Skin of body (tissue), 2 donors: ENCODE measurements around the gene LRRD1. TPM values are rescaled to one million over a fixed set of nuclear protein-coding genes. Genes with fewer than 3 reads are reported as not detected.
"Not testable (repeated sequence)": the region's sequence is repeated elsewhere in the genome, so short reads cannot be mapped to it uniquely, and the experiment has no call there.

Experiments used
- DNase-seq: peaks from one replicate; lab custom pipeline; 2025; lab: John Stamatoyannopoulos, UW
- total RNA-seq: library from RNA; depleted of rRNA; stranded (reverse); fragments of >200 nt; gene quantifications from one replicate; pipeline ENCODE4 v1.2.3, GENCODE V29; 2014

The LRRD1 gene
- 0.30 TPM for total RNA-seq

GRCh38 chr7:92178928-92179924 lies at the start of gene LRRD1:
TSS of gene LRRD1 (minus strand) at chr7:92179142. CDS start at chr7:92165202, 13,940 bp downstream.
- DNase-seq: peak; percentile 51

DNA sequence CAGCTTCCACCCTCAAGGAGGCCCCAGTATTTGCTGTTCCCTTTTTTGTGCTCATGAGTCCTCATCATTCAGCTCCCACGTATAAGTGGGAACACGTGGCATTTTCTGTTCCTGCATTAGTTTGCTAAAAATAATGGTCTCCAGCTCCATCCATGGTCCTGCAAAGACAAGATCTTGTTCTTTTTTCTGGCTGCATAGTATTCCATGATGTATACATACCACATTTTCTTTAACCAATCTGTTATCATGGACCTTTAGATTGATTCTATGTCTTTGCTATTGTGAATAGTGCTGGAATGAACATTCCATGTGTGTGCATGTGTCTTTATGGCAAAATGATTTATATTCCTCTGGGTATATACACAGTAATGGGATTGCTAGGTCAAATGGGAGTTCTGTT lies 49.8 kb upstream of the LRRD1 start:
- DNase-seq: no peak

- no peak for DNase-seq
Observed at GRCh38 chr7:92228100-92228499, 49.2 kb upstream of the LRRD1 start.

GRCh38 chr7:92226981-92227380 lies 48.0 kb upstream of the LRRD1 start:
- no peak for DNase-seq

GRCh38 chr7:92221766-92222165 lies 42.8 kb upstream of the LRRD1 start:
- no peak for DNase-seq

DNA sequence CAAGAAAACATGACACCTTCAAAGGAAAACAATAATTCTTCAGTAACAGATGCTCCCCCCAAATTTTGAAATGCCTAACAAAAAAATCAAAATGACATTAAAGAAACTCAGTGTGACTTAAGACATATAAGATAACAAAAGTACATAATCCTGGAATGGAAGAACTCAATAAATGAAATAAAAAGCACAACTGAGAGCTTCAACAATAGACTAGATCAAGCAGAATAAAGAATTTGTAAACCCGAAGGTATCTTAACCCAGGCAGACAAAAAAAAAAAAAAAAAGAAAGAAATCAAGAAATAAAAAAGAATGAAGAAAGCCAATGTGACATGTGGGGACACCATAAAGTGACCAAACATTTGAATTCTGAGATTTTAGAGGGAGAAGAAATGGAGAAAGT lies 27.7 kb upstream of the LRRD1 start:
- DNase-seq: no peak

GRCh38 chr7:92205987-92206386 lies 27.0 kb upstream of the LRRD1 start:
- no peak for DNase-seq

DNA sequence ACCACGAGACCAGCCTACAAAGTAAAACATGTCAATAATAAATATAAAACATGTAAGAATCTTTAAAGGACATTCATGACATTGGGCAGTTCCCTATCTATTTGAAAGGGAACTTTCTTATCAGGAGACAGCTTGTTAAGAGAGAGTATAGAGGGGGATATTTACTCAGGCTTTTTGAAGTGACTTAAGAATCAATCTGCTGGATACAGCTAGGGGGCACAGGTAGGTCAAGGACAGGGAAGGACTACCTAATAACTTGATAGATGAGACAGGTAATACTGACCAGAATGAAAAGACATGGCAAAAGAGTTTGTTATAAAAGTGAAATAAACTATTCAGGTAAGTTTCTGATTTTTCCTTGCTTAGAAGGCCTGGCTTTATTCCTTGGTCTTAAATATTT lies 21.8 kb upstream of the LRRD1 start:
- DNase-seq: no peak

DNA sequence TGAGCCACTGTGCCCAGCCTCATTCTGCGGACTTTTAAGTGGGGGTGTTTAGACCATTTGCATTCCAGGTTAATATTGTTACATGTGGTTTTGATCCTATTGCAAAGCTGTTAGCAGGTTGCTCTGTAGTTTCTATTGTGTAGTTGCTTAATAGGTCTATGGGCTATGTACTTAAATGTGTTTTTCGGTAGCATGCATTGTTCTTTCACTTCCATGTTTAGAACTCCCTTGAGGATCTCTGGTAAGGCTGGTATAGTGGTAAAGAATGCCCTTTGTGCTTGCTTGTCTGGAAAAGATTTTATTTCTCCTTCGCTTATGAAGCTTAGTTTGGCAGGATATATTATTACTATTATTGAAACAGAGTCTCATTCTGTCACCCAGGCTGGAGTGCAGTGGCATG lies 13.4 kb upstream of the LRRD1 start:
- no peak for DNase-seq

DNA sequence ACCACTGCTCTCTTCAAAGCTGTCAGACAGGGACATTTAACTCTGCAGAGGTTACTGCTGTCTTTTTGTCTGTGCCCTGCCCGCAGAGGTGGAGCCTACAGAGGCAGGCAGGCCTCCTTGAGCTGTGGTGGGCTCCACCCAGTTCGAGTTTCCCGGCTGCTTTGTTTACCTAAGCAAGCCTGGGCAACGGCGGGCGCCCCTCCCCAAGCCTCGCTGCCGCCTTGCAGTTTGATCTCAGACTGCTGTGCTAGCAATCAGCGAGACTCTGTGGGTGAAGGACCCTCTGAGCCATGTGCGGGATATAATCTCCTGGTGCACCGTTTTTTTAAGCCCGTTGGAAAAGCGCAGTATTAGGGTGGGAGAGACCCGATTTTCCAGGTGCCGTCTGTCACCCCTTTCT lies 10.3 kb upstream of the LRRD1 start:
- not testable (repeated sequence) for DNase-seq

DNA sequence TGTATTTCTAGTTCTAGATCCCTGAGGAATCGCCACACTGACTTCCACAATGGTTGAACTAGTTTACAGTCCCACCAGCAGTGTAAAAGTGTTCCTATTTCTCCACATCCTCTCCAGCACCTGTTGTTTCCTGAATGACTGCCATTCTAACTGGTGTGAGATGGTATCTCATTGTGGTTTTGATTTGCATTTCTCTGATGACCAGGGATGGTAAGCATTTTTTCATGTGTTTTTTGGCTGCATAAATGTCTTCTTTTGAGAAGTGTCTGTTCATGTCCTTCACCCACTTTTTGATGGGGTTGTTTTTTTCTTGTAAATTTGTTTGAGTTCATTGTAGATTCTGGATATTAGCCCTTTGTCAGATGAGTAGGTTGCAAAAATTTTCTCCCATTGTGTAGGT lies 5.4 kb upstream of the LRRD1 start:
- not testable (repeated sequence) for DNase-seq

- peak; percentile 0 for DNase-seq
Observed at GRCh38 chr7:92177362-92177761, 1.6 kb downstream of the LRRD1 start.

DNA sequence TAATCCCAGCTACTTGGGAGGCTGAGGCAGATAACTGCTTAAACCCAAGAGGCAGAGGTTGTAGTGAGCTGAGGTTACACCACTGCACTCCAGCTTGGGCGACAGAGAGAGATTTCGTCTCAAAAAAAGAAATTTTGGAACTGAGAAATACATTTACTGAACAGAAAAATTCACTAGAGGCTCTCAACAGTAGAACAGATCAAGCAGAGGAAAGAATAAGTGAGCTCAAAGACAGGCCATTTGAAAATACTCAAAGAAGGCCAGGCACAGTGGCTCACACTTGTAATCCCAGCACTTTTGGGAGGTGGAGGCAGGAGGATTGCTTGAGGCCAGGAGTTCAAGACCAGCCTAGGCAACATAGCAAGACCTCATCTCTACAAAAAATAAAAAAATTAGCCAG lies 9.4 kb downstream of the LRRD1 start:
- DNase-seq: not testable (repeated sequence)

DNA sequence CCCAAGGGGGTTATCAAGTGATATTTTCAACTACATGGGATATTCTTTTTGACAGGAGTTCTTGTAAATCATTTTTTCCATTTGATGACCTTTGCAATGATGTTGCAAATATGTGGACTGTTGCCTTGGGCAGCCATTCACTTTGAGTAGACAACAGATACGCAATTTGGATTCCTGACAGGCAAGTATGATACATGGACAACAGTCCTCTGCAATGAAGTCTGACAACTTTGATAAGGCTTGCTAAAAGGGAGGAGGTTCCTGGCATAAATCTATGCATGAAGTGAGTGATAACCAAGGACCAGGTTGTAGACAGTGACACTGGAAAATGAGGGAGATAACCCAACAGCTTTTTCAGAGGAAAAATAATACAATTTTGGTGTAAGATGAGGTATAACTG lies 17.7 kb downstream of the LRRD1 start:
- no peak for DNase-seq

GRCh38 chr7:92158660-92159575 lies 20.0 kb downstream of the LRRD1 start:
- no peak for DNase-seq

- no peak for DNase-seq
Observed at GRCh38 chr7:92156990-92157389, 22.0 kb downstream of the LRRD1 start.

GRCh38 chr7:92155108-92155739 lies 23.7 kb downstream of the LRRD1 start:
- no peak for DNase-seq

- no peak for DNase-seq
Observed at GRCh38 chr7:92150450-92151017, 28.4 kb downstream of the LRRD1 start.

- no peak for DNase-seq
Observed at GRCh38 chr7:92149736-92150239, 29.2 kb downstream of the LRRD1 start.

GRCh38 chr7:92143192-92143880 lies 35.6 kb downstream of the LRRD1 start:
- DNase-seq: not testable (repeated sequence)
